C4-2B (cell line): ENCODE results near the gene PRSS56.

Experiments used
- ZFX ChIP-seq: fragments of 450-650 bp; IDR thresholded peaks from 2 replicates; pipeline ENCODE4 v1.6.1; 2017
- TF ChIP-seq, protein P1 (sequence below): fragments of 450-650 bp; conservative IDR thresholded peaks from 2 replicates; pipeline ENCODE4 v1.5.1; 2017; ENCODE audit warnings: mild to moderate bottlenecking

DNA sequence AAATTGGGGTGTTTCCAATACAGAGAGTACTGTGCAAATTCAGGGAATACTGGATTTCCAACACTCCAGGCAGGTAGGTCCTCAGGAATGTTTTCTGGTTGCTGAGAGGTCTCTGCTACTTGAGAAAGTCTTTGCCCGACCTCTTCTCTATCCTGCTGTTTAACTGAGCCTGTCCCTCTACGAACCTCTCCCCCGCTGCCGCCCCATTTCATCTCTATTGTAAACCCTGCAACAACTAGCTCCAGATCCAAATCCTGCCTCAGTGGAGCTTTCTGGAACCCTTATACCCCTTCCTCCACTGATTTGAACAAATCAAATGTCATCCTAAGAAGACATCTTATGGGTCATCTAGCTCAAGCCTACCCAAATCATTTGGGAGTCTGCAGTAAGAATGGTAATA, 31.6 kb downstream of the PRSS56 start:
- TF ChIP-seq, protein P1, sequence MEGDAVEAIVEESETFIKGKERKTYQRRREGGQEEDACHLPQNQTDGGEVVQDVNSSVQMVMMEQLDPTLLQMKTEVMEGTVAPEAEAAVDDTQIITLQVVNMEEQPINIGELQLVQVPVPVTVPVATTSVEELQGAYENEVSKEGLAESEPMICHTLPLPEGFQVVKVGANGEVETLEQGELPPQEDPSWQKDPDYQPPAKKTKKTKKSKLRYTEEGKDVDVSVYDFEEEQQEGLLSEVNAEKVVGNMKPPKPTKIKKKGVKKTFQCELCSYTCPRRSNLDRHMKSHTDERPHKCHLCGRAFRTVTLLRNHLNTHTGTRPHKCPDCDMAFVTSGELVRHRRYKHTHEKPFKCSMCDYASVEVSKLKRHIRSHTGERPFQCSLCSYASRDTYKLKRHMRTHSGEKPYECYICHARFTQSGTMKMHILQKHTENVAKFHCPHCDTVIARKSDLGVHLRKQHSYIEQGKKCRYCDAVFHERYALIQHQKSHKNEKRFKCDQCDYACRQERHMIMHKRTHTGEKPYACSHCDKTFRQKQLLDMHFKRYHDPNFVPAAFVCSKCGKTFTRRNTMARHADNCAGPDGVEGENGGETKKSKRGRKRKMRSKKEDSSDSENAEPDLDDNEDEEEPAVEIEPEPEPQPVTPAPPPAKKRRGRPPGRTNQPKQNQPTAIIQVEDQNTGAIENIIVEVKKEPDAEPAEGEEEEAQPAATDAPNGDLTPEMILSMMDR: no peak
- no peak for TF ChIP-seq ZFX
